DMS 273 (cell line): Measurements from ENCODE around the gene TMEM43.

Experiments used
- DNase-seq: peaks from one replicate; lab custom pipeline; 2025; ENCODE audit not compliant: unreplicated experiment; lab: John Stamatoyannopoulos, UW

The TMEM43 gene

DNA sequence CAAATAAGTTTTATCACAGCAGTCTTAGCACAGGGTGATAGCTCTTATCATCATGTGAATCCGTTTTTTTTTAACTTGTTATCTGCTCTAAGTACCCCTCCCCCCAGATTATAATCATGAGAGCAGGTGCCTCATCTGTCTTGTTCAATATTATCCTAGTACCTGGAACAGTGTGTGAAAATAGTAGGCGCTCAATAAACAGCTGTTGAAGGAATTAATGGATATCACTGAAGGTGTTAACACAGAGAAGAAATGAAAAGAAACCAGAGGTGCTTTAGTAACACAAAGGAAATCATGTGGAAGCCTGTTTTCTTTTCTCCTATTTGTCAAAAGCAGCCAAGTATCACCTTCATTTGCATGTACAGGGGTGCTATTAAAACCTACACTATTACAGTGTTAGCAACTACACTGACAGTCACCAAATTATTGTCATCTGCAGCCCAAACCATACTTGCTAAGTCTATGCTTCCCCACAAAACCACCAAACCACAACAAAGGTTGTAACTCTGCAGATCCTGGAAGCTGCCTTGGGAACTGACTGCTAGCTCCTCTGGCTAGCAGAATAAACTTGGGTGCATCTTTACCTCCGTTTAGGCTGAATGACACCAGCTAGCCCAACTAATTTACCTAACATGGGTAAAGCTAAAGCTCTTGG, 50.7 kb downstream of the TMEM43 start:
- DNase-seq, result no peak

DNA sequence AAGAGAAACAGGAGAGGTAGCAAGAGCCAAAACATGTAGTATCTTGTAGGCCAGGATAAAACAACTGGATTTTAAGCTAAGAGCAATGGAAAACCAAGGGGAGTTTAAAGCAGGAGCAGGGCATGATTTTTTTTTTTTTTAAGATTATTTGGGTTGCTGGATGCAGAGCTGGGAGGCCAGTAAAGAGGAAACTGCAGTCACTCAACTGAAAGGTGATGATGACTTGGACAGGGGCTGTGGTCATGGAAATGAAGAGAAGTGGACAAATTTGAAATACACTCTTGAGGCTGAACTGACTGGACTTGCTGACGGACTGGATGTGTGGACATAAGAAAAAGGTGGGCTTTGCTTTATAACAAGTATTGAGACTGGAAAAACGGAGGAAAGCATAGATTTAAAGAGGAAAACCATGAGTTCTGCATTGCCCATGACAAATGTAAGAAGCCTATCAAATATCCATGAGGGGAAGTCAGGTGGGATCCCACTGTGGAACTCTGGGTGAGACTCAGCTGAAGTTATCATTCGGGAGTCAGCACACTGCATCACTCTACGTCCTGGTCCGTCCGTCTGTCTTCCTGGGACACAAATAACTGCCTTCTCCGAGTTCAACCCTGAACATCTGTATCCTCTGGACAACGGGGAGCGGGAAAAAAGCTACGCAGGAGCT, 52.9 kb downstream of the TMEM43 start:
- DNase-seq, result no peak

DNA sequence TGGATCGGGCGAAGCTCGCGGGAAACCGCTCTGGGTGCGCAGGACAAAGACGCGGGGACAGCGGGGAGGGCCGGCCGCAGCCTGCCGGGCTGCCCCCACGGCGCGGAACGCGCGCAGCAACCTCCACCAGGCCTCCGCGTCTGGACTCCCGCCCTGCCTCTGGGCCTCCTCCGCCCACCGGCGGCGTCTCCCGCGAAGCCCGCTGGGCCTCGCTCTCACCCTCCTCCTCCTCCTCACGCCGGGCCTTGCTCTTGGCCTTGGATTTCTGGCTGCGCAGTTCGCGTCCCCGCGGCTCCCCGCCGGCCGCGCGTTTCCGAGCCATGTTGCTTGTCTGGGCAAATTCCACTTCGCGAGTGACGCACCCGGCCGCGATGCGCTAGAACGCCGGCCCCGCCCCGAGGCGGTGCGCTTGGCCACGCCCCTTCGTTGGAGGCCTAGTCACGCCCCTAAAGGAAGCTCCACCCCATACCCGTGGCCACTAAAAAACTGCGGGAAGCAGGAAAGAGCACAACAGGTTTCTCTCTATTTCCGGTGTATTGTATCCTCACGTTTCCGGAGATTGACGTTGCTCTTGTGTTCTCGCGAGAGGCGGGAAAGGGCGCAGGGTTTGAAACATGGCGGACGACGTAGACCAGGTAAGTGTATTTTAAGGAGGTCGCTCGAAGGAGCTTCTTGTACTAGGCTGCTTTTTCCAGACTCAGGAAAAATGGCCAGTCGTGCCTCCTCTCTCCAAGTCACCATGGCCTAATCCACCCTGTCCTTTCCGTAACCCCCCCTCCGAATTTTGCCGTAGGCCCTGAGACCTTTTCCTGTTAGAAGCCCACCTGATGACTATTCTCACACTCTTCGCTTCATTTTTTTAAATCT, 53.6 kb downstream of the TMEM43 start, which contains the start of the genes LSM3 and XPC:
TSS of gene LSM3 (plus strand) at position 571 of the 867 bp plus-strand sequence. CDS start at position 615, 44 bp downstream.
TSS of gene XPC (minus strand) at position 355 of the 867 bp plus-strand sequence. CDS start at position 322, 33 bp downstream.
- peak; percentile 97 for DNase-seq

DNA sequence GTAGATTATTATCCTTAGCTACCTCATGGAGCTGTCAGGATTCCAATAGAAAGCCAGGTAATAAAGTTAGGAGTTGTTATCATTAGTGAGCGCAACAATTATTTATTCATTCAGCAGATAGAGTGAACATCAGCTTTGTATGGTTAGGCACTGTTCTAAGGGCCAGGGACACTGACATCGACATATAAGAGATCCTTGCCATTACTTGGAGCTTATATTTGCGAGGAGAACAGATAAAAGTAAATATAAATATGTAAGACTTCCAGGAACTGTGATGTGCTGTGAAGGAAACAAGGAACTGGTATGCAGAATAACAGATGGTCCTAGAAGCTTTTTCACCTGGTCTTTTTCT, 54.2 kb downstream of the TMEM43 start:
- no peak for DNase-seq

DNA sequence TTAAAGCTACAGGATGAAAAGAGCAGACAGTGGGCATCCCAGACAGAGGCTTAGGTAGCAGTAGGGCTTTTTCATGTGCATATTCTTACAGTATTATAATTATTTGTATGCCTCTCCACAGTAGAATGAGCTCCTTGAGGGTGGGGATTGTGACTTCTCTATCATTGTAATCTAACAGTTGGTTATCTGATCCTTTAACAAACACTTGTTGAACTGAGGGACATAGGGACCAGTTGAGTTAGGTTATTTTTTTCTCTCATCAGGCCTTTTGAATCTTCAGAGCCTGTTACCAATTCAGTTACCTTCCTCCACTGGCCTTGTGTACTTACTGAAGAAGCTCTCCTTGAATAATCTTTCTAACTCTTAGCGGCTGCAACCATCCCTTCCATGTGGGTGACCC, 54.9 kb downstream of the TMEM43 start:
- no peak for DNase-seq

DNA sequence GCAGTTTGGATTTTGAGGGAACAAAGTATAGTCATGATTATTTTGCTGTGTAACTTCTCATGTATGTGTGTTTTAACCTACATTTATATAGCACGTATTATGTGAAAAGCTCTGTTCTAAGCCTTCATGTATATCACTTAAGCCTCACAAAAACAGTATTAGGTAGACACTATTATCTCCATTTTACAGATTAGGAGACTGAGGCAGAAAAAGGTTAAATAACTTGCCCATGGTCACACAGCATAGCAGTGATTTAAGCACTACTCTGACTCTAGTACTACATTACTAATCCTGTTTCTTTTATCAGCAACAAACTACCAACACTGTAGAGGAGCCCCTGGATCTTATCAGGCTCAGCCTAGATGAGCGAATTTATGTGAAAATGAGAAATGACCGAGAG, 56.4 kb downstream of the TMEM43 start:
- no peak for DNase-seq

DNA sequence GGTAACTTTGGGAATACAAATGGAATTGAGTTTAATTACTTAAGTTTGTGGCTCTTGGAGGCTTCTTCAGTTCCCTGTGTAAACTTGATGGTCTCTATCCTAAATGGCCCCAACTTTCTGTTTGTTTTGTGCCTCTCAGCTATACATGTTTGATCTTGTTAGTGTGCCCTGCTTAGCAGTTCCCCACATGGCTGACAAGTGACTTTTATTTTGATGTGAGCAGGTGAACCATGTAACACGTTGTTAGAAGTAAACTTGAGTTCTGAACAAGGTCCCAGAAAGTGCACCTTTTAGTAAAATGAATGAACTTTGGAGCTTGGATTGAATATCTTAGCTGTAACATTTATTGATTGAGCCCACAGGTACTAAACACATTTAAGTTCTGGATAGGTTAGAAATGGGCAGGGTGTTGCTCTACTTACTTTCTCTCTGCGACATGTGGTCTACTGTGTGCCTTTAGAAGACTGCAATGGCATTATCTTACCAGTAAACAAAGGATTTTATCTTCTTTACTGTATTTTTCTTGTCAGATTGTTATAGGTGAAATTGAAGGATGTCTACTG, 58.2 kb downstream of the TMEM43 start:
- DNase-seq, result no peak

DNA sequence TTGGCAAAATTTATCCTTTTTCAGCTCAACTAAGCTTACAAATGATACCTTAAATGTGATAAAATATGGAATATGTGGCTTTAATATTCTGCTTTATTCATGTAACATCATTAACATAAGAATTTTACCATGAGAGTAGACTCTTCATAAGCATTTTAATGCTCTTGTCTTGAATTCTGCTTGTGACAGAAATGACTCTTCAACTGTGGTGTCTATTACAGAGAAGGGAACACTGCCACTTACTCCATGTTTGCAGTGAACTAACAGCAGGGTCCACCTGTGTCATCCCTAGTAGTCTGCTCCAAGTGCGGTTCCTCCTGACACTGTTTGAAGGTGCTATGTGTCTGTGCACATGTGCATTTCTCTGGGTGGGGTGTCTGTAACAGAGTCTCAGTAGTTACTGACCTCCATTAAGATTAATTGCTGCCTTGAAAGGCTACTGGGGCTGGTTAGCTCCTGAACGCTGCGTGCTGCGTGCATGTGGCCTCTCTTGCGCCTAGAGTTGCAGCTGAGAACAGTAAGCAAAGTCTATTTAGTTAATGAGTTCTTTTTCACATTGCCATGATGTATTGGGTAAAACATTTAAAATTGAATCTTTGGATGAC, 62.1 kb downstream of the TMEM43 start:
- DNase-seq, result no peak

DNA sequence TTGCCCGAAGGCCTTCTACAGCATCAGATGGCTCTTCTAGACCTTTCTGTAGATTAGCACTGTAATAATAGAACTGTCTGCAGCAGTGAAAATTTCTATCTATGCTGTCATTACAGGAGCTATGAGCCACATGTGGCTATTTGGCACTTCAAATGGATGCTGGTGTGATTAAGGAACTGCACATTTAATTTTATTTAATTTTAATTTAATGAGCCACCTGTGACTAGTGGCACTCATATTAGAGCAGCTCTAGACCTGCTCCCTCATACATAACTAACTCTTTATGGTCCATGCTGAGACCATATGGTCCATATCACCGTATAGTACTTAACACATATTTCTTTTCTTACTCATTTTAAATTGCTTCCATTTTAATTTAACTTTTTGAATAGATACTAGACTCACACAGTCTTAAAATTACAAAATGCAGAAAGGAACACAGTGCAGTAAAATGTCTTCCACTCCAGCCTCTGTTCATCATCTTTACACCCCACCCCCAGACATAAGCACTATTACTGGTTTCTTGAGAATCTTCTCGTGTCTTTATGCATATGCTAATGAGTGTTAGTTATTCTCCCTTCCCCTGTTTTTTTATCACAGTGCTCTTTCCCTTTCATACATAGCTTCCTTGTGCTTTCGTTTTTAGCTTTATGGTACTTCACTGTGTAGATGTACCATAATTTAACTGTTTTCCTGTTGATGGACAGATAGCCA, 63.3 kb downstream of the TMEM43 start:
- peak; percentile 7 for DNase-seq
